ENCODE measurements around the gene FAM237A. TPM values are rescaled to one million over a fixed set of nuclear protein-coding genes. Genes with fewer than 3 reads are reported as not detected.

FAM237A gene
- total and polyA plus RNA-seq, 5 donors from 2014 or later, result not detected

DNA sequence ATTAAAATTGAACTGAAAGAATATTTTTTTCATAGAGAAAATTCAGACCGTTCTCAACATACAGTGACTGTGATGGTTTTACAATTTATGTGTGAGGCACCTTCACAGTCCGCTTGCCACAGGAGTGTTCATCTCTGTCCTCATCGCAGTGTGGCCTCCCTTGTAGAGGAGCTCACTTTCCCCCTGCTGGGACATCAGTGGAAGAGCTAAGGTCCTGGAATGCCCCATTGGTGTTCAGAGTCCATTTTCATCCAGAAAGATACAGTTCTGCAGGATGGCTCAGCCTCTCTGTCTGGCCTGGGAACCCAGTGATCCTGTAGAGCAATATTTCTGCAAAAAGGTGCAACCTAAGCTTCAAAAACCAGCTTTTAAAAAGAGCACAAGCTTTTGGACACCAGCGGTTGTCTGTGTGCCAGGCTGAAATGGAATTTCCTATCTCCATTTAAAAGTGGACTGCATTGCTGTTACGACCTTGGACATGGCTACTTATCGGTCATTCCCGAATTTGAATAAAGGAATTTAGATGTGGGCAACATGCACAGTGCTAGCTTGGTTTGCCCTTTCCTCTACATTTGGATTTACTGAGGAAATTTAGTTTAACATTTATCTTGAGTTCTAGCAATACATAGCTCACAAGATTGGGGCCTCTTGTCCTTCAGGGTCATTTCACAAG, 26.7 kb upstream of the FAM237A start:
- H3K36me3 ChIP-seq (ENCODE audit: control insufficient read depth, insufficient read depth, low read length), result no peaks in the 10 kb centered on the region
- Mint-ChIP-seq H3K27ac (no peak overlapping the region), H3K4me3 (no peak overlapping the region), H3K27me3 (peaks cover 9% of the 10 kb centered on the region), H3K4me1 (no peaks in the 10 kb centered on the region), H3K36me3 (no peaks in the 10 kb centered on the region), H3K9me3 (peaks cover 0 to 4% (median 0%) of the 10 kb centered on the region in 7 donors)
- ATAC-seq (ENCODE audit: low read depth in 2 of 2) (no peak), DNase-seq (no peak)
- no peaks in the 10 kb centered on the region for H3K9me3 ChIP-seq (ENCODE audit: control insufficient read depth in 2 of 2, low read length in 2 of 2)
- H3K4me3 ChIP-seq (ENCODE audit: low read depth, low read length), result no peak overlapping the region
- no peaks in the 10 kb centered on the region for H3K27me3 ChIP-seq (ENCODE audit: control insufficient read depth, insufficient read depth, low read length)
- H3K27ac ChIP-seq (ENCODE audit: insufficient read depth, low read length, poor library complexity, severe bottlenecking), result no peak overlapping the region
- H3K4me1 ChIP-seq (ENCODE audit: control insufficient read depth, insufficient read depth, low read length, poor library complexity, severe bottlenecking), result no peaks in the 10 kb centered on the region

DNA sequence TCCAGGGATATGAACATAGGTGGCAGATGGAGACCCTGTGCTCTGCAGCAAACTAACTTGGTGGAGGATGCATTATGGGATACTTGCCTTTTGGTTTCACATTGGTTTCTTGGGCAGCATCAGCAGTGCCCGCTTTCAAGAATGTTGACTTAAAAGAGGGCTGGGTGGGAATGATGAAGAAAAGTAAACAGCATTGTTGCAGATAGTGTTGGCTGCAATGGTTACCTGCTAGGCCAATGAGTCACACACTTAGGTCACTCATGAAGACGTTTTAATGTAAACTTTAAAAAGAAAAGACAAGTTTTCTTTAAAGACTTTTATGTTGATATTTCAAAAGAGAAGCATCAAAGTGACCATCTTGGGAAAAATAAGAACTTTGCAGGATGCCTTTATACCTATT, 26.1 kb upstream of the FAM237A start:
- no peaks in the 10 kb centered on the region for H3K36me3 ChIP-seq (ENCODE audit: control insufficient read depth, insufficient read depth, low read length)
- no peaks in the 10 kb centered on the region for H3K4me1 ChIP-seq (ENCODE audit: control insufficient read depth, insufficient read depth, low read length, poor library complexity, severe bottlenecking)
- ATAC-seq (ENCODE audit: low read depth in 2 of 2), result no peak
- H3K4me3 ChIP-seq (ENCODE audit: low read depth, low read length), result no peak overlapping the region
- no peak overlapping the region for H3K4me3 Mint-ChIP-seq
- no peaks in the 10 kb centered on the region for H3K36me3 Mint-ChIP-seq
- no peak overlapping the region for H3K27ac ChIP-seq (ENCODE audit: insufficient read depth, low read length, poor library complexity, severe bottlenecking)
- peaks cover 9% of the 10 kb centered on the region for H3K27me3 Mint-ChIP-seq
- no peak for DNase-seq
- H3K27ac Mint-ChIP-seq, result no peak overlapping the region
- no peaks in the 10 kb centered on the region for H3K9me3 ChIP-seq (ENCODE audit: control insufficient read depth in 2 of 2, low read length in 2 of 2)
- H3K9me3 Mint-ChIP-seq, result peaks cover 0 to 4% (median 0%) of the 10 kb centered on the region in 7 donors
- H3K4me1 Mint-ChIP-seq, result no peaks in the 10 kb centered on the region
- no peaks in the 10 kb centered on the region for H3K27me3 ChIP-seq (ENCODE audit: control insufficient read depth, insufficient read depth, low read length)

DNA sequence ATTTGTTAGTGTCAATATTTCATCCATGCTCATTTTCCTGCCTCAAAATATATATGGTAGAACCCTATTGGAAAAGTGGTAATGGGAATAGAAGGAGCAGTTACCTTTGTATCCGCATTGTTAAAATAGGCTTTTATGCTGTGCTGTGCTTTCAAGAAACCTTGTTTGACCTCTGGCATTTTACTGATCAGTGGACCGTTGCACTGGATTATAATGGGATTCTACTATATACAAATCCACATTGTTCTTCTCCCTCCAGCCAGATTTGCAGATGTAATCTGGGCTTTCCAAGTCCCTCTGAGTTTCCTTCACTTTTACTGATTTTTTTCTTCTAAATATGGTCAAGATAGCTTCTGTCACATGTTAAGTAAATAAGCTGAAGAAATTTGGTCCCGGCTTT, 23.3 kb upstream of the FAM237A start:
- Mint-ChIP-seq H3K27ac (no peak overlapping the region), H3K9me3 (peaks cover 0 to 4% (median 0%) of the 10 kb centered on the region in 7 donors), H3K27me3 (peaks cover 14% of the 10 kb centered on the region), H3K4me1 (no peaks in the 10 kb centered on the region), H3K36me3 (no peaks in the 10 kb centered on the region), H3K4me3 (no peak overlapping the region)
- Histone ChIP-seq H3K27ac (ENCODE audit: insufficient read depth, low read length, poor library complexity, severe bottlenecking) (no peak overlapping the region), H3K36me3 (ENCODE audit: control insufficient read depth, insufficient read depth, low read length) (no peaks in the 10 kb centered on the region), H3K9me3 (ENCODE audit: control insufficient read depth in 2 of 2, low read length in 2 of 2) (no peaks in the 10 kb centered on the region), H3K27me3 (ENCODE audit: control insufficient read depth, insufficient read depth, low read length) (no peaks in the 10 kb centered on the region), H3K4me3 (ENCODE audit: low read depth, low read length) (no peak overlapping the region), H3K4me1 (ENCODE audit: control insufficient read depth, insufficient read depth, low read length, poor library complexity, severe bottlenecking) (no peaks in the 10 kb centered on the region)
- DNase-seq, result no peak
- ATAC-seq (ENCODE audit: low read depth in 2 of 2), result no peak

DNA sequence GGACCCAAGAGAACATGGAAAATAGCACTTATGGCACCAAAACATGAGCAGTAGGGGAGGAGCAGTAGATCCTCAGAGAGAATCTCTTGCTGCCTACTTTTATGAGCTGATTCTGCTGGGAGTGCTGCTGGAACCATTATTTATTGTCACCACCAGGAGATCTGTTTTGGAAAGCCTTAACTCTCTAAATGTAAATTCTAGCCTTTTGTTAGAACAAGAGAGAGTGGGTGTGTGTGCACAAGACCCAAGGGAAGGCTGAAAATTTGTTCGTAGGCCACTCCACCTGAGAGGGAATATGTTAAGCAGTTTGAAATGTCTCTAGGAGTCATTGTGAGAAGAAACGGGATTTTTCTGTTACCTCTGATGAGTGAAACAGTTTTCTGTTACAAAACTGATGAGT, 16.2 kb upstream of the FAM237A start:
- Mint-ChIP-seq H3K27me3 (peaks cover 5% of the 10 kb centered on the region), H3K27ac (no peak overlapping the region), H3K9me3 (peaks cover 0 to 9% (median 0%) of the 10 kb centered on the region in 7 donors), H3K36me3 (no peaks in the 10 kb centered on the region), H3K4me1 (no peaks in the 10 kb centered on the region), H3K4me3 (no peak overlapping the region)
- Histone ChIP-seq H3K4me1 (ENCODE audit: control insufficient read depth, insufficient read depth, low read length, poor library complexity, severe bottlenecking) (no peaks in the 10 kb centered on the region), H3K27me3 (ENCODE audit: control insufficient read depth, insufficient read depth, low read length) (no peaks in the 10 kb centered on the region), H3K27ac (ENCODE audit: insufficient read depth, low read length, poor library complexity, severe bottlenecking) (no peak overlapping the region), H3K9me3 (ENCODE audit: control insufficient read depth in 2 of 2, low read length in 2 of 2) (no peaks in the 10 kb centered on the region), H3K4me3 (ENCODE audit: low read depth, low read length) (no peak overlapping the region), H3K36me3 (ENCODE audit: control insufficient read depth, insufficient read depth, low read length) (no peaks in the 10 kb centered on the region)
- DNase-seq (no peak), ATAC-seq (ENCODE audit: low read depth in 2 of 2) (no peak)

DNA sequence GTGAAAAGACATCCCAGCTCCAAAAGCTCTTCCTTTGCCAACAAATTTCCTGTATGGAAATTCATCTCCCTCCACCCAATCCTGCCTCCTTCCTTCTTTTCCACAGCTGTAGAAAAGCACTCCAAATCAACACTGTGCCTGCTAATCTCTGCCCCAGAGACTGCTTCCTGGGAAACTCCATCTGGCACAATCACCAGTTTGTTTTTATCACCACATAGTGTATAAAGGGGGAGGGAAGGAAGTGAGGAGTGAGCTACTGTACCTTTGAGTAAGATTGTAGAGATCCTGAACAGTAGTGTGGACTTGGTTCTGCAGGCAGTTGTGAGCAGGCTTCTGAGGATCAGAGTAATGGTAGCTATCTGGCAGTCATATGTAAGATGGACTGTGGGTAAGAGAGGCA, 14.7 kb upstream of the FAM237A start:
- no peak for DNase-seq
- no peak overlapping the region for H3K4me3 ChIP-seq (ENCODE audit: low read depth, low read length)
- Mint-ChIP-seq H3K27me3 (peaks cover 5% of the 10 kb centered on the region), H3K4me1 (no peaks in the 10 kb centered on the region), H3K36me3 (no peaks in the 10 kb centered on the region), H3K9me3 (peaks cover 0 to 9% (median 0%) of the 10 kb centered on the region in 7 donors), H3K4me3 (no peak overlapping the region), H3K27ac (no peak overlapping the region)
- no peak overlapping the region for H3K27ac ChIP-seq (ENCODE audit: insufficient read depth, low read length, poor library complexity, severe bottlenecking)
- no peaks in the 10 kb centered on the region for H3K4me1 ChIP-seq (ENCODE audit: control insufficient read depth, insufficient read depth, low read length, poor library complexity, severe bottlenecking)
- H3K36me3 ChIP-seq (ENCODE audit: control insufficient read depth, insufficient read depth, low read length), result no peaks in the 10 kb centered on the region
- H3K27me3 ChIP-seq (ENCODE audit: control insufficient read depth, insufficient read depth, low read length), result no peaks in the 10 kb centered on the region
- no peaks in the 10 kb centered on the region for H3K9me3 ChIP-seq (ENCODE audit: control insufficient read depth in 2 of 2, low read length in 2 of 2)
- ATAC-seq (ENCODE audit: low read depth in 2 of 2), result no peak

DNA sequence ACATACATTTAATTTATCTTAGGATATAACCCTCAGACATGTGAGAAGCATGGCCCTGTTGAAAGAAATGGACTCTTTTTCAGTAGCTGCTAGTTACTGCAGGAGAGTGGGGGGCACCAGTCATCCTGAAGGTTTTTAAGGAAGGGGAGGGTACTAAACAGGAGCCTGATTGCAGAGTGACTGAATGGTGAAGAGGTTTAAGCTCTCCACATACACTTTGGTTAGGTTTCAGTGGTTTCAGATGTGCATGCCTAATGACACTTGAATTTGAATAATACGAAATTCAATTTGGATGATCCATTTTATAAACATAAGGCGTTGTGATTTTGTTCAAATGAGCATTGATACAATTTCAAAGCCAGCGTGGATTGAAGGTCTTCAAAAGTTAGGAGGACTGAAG, 10.9 kb upstream of the FAM237A start:
- Mint-ChIP-seq H3K9me3 (peaks cover 0 to 9% (median 0%) of the 10 kb centered on the region in 7 donors), H3K27ac (no peak overlapping the region), H3K36me3 (no peaks in the 10 kb centered on the region), H3K4me3 (no peak overlapping the region), H3K4me1 (no peaks in the 10 kb centered on the region), H3K27me3 (no peaks in the 10 kb centered on the region)
- Histone ChIP-seq H3K9me3 (ENCODE audit: control insufficient read depth in 2 of 2, low read length in 2 of 2) (no peaks in the 10 kb centered on the region), H3K4me3 (ENCODE audit: low read depth, low read length) (no peak overlapping the region), H3K4me1 (ENCODE audit: control insufficient read depth, insufficient read depth, low read length, poor library complexity, severe bottlenecking) (no peaks in the 10 kb centered on the region), H3K27me3 (ENCODE audit: control insufficient read depth, insufficient read depth, low read length) (no peaks in the 10 kb centered on the region), H3K27ac (ENCODE audit: insufficient read depth, low read length, poor library complexity, severe bottlenecking) (no peak overlapping the region), H3K36me3 (ENCODE audit: control insufficient read depth, insufficient read depth, low read length) (no peaks in the 10 kb centered on the region)
- ATAC-seq (ENCODE audit: low read depth in 2 of 2) (no peak), DNase-seq (no peak)

DNA sequence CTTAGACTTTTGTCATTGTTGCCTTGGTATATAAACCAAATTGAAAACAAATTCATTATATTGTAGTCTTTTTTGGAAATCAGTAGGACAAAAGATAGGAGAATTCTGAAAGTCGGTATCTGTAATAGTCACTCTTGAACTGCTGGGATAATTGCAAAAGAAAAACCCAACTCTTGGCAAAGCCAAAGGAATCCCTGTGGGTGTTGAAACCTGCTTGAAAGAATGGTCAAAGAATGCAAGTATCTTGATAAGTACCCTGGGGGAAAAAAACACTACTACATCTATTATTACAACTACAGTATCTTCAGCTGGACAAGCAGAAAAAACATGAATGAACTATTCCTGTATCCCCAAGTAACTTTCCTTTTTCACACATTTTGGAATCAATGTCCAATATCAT, 7.3 kb upstream of the FAM237A start:
- no peaks in the 10 kb centered on the region for H3K36me3 ChIP-seq (ENCODE audit: control insufficient read depth, insufficient read depth, low read length)
- H3K9me3 ChIP-seq (ENCODE audit: control insufficient read depth in 2 of 2, low read length in 2 of 2), result no peaks in the 10 kb centered on the region
- H3K36me3 Mint-ChIP-seq, result no peaks in the 10 kb centered on the region
- H3K4me3 ChIP-seq (ENCODE audit: low read depth, low read length), result no peak overlapping the region
- no peak overlapping the region for H3K4me3 Mint-ChIP-seq
- ATAC-seq (ENCODE audit: low read depth in 2 of 2), result no peak
- no peaks in the 10 kb centered on the region for H3K4me1 Mint-ChIP-seq
- no peaks in the 10 kb centered on the region for H3K9me3 Mint-ChIP-seq
- no peak for DNase-seq
- H3K27me3 Mint-ChIP-seq, result no peaks in the 10 kb centered on the region
- H3K27ac Mint-ChIP-seq, result no peak overlapping the region
- no peak overlapping the region for H3K27ac ChIP-seq (ENCODE audit: insufficient read depth, low read length, poor library complexity, severe bottlenecking)
- H3K4me1 ChIP-seq (ENCODE audit: control insufficient read depth, insufficient read depth, low read length, poor library complexity, severe bottlenecking), result no peaks in the 10 kb centered on the region
- H3K27me3 ChIP-seq (ENCODE audit: control insufficient read depth, insufficient read depth, low read length), result no peaks in the 10 kb centered on the region

DNA sequence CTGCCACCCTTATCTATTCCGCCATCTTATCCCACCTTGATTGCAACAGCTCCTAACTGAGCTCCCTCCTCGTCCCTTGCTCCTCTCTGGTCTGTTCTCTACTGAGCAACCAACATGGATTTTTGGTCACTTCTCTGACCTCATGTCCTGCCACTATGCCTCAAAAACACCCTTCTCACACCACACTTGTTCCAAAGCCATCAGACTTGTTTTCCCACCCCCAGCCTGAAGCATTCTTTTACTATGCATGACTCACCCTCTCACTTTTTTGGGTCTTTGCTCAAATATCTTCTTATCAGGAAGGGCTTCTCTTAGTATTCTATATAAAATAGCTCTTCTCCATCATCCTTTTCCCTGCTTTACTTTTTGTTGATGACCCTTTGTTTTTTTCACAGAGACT, 2.7 kb upstream of the FAM237A start:
- Histone ChIP-seq H3K27ac (ENCODE audit: insufficient read depth, low read length, poor library complexity, severe bottlenecking) (no peak overlapping the region), H3K4me3 (ENCODE audit: low read depth, low read length) (no peak overlapping the region), H3K9me3 (ENCODE audit: control insufficient read depth in 2 of 2, low read length in 2 of 2) (no peaks in the 10 kb centered on the region), H3K36me3 (ENCODE audit: control insufficient read depth, insufficient read depth, low read length) (no peaks in the 10 kb centered on the region), H3K4me1 (ENCODE audit: control insufficient read depth, insufficient read depth, low read length, poor library complexity, severe bottlenecking) (no peaks in the 10 kb centered on the region), H3K27me3 (ENCODE audit: control insufficient read depth, insufficient read depth, low read length) (peaks cover 2% of the 10 kb centered on the region)
- H3K4me1 Mint-ChIP-seq, result no peaks in the 10 kb centered on the region
- H3K36me3 Mint-ChIP-seq, result no peaks in the 10 kb centered on the region
- no peak overlapping the region for H3K27ac Mint-ChIP-seq
- no peaks in the 10 kb centered on the region for H3K27me3 Mint-ChIP-seq
- no peak overlapping the region for H3K4me3 Mint-ChIP-seq
- no peak for DNase-seq
- H3K9me3 Mint-ChIP-seq, result no peaks in the 10 kb centered on the region
- no peak for ATAC-seq (ENCODE audit: low read depth in 2 of 2)

Data from CD4-positive, CD25-positive, alpha-beta regulatory T cell (primary cell).